T-helper 22 cell (primary cell): ENCODE data around the gene HIGD1A.

Source experiments
- DNase-seq: peaks from one replicate; pipeline ENCODE4 v3.0.0-alpha.2; 2020; ENCODE audit warnings: low read depth

The HIGD1A gene

DNA sequence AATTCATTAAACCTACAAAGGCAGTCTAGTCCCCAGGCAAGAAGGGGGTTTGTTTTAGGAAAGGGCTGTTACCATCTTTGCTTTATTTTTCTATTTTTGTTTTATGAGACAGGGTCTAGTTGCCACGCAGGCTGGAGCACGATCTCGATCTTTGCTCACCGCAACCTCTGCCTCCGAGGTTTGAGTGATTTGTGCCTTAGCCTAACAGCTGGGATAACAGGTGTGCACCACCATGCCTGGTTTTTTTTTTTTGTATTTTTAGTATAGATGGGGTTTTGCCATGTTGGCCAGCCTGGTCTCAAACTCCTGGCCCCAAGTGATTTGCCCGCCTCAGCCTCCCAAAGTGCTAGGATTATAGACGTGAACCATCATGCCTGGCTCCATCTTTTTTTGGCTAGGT lies 4.9 kb downstream of the HIGD1A start:
- no peak for DNase-seq

DNA sequence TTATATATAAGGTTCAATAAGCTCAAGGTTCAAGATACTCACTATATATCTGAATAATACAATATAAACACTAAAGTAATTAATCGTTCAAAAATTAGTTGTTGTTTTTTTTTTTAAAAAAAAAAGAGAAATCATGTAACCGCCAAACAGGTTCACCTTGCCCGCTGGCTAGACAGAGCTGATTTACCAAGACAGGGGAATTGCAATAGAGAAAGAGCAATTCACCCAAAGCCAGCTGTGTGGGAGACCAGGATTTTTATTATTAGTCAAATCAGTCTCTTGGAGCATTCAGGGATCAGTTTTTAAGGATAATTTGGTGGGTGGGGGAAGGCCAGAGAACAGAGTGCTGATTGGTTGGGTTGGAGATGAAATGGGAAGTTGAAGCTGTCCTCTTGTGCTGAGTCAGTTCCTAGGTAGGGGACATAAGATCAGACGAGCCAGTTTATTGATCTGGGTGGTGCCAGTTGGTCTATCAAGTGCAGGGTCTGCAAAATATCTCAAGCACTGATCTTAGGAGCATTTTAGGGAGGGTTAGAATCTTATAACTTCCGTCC lies 7.9 kb downstream of the HIGD1A start:
- no peak for DNase-seq

DNA sequence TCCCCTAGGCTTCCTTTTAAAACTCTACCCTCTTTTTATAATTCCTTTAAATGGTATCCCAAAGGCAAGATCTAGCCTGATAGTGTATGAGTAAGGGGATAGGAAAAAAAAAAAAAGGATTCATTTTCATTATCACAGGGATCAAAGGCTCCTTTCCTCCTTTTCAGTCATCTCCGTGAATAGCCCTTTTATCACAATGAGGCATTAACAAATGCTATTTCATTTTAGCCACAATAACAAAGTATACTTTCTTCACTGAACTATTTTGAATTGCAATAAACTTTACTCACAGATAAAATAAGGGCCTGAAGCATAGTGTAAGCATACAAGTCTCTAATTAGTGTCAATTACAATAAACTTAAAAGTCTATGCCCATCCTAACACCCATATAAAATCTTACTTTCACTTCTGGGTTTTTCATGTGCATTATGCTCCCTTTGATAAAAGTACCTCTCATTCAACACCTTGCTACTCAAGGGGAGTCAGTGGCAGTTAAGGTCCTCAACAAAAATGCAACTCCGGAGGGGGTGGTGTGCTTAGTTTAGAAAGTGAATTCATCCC lies 8.6 kb downstream of the HIGD1A start:
- DNase-seq = no peak

DNA sequence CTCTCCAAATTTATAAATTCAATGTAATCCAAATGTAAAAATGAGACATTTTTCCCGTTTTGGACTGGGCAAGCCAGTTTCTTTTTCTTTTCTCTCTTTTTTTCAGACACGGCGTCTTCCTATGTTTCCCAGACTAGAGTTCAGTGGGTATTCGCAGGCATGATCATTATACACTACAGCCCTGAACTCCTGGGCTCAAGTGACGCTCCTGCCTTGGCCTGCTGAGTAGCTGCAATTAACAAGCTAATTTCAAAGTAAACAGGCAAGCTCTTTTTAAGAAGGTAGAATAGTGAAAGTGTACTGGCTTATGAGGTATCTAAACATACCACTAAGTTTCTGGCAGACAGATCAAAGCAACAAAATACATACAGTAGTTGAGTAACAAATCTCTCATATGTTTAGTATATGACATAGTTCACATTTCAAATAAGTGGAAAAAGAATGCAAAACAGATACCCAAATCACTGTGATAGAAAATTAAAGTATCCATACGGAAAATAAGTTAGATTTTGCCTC lies 13.5 kb downstream of the HIGD1A start:
- DNase-seq = no peak

DNA sequence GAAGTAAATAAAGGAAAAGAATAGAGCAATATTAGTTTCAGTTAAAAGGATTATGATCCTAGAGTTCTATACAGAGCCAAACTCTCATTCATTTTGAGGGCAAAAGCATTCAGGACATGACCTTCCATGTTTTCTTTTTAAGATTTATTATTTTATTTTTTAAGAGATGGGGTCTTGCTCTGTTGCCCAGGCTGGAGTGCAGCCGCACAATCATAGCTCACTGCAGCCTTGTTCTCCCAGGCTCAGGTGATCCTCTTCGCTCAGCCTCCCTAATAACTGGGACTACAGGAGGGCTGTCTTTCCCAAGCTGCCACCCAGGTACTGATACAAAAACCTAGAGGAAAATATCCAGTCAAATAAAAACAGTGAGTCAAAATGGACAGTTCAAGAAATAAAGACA lies 17.7 kb downstream of the HIGD1A start:
- no peak for DNase-seq

DNA sequence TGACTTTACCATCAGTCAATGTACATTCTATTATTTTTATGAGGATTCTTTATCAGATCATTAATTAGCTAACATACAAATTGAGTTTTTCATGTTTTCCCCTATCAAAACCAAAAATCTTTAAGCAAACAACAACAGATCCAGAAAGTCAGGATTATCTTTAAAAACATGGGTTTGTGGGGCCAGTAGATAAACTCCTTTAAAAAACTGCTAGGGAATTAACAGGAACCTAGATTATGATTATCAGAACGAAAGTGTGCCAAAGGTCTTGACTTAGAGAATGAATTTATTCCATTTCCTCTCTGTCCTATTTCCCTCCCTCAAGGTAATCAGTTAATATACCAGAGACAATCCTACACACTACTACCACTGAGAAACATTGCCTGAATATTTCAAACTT lies 18.1 kb downstream of the HIGD1A start:
- DNase-seq = no peak

DNA sequence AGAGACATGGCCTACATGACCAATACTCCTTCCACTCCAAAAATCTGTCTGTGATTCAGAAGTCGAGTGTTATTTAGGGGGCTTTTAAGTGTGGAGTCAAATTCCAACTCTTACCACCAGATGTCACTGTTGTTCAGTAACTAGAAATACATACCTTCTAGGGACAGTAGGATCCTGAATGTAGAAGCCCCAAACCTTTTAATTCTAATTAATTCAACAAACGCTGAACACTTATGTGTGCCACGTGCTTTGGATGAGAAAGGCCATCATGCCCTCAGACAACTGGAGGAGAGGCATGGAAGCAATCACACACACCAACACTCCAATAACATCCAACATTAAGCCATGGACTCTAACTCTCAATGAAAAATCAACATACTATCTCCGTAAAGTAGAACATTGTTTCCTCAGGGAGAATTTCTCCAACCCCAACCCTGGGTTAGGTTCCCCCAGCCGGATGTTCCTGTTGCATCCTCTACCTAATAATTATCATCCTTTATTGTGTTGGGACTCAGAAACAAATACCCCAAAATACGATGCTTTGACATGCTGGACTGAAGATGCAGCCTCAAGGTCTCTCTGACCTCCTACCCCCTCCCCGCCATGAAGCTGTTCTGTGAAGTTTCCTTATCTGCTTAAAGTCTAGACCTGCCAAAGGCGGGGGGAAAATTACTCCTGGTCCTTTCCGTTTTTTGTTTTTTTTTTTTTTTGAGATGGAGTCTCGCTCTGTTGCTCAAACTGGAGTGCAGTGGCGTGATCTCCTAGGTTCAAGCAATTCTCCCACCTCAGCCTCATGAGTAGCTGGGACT lies 23.2 kb downstream of the HIGD1A start:
- DNase-seq = no peak

DNA sequence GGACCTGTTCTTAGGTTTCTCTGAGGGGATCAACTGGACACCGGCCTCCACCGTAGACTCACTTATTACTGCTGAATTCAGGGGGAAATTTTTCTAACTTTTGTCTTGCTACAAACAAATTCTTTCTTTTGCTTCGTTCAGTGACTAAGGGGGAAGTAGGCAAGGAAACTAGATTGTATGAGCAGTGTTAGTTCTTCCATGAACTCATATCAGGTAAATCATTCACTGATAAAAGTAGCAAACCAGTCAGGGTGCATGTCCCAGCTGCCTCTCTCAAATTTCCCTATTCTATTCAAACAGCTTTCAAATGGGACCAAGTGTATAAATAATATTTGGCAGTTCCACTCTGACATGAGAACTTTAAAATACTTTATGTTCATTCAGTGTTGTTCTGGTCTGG lies 23.9 kb downstream of the HIGD1A start:
- DNase-seq = no peak

DNA sequence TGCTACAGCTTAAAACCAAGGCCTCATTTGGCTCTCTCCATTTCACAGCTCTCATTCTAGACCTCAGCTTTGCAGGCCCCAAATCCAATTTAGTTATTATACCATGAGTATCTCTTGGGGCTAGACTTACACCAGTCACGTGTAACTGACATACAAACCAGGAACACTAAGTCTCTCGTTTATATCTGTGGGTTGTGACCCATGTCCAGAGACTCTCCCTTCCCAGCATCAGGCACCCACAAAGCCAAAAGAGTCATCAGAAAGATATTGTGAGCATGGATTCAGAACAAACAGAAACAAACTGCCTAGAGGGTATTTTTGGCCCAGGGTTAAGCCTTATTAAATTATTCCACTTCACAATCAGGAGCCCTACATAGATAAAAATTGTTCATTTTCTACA lies 25.6 kb downstream of the HIGD1A start:
- DNase-seq = no peak

DNA sequence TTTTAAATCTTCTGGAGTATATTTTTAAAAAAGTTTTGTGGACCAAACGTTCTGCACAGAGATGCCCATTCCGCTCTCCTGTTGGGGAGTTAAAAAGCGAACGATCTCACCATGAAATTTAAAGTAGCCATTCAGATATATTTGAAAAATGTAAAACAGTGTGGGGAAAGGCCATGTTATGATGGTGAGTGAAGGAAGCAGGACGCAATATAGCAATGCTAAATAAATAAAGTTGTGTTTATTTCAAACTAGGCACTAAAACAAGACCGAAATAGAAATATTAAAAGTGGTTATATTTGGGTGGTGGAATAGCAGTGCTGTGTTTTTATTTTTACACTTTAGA lies 30.9 kb downstream of the HIGD1A start:
- no peak for DNase-seq

DNA sequence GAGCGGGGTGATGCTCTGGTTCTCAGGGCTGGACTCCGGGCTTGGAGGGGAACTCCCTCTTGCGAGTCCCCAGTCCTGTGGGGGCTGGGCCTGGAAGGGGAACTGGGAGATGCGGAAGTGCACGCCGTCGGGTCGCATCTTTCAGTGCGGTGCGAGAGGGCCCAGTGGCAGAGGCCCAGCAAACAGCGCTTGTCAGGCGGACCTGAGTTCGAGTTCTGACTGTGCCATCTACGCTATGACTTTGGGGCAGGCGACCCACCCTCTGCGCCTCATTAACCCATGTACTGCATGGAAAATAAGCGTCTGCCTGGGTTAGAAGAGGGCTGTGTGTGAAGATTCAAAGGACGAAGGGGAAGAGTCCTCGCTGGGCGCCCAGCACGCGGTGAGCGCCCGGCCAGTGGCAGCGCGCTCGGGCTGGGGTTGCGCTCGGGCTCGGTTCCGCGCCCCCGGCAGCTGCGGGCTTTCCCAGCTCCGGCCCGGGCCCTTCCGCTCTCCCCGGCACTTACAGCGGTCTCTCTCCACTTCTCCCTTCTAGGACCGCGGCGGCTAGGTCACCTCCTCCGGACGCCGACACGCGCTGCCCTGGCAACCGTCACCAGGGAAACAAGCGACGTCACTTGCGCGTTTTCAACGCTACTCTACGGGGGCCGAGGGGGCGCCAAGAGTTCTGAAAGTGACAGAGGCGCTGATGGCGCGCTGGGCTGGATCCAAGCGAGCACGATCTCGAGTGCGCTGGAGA lies 31.5 kb downstream of the HIGD1A start, which contains the start of gene CCDC13:
TSS of gene CCDC13 (minus strand) at position 584 of the 739 bp plus-strand sequence. CDS start 14,908 bp downstream, outside the sequence.
- peak; percentile 61 for DNase-seq

DNA sequence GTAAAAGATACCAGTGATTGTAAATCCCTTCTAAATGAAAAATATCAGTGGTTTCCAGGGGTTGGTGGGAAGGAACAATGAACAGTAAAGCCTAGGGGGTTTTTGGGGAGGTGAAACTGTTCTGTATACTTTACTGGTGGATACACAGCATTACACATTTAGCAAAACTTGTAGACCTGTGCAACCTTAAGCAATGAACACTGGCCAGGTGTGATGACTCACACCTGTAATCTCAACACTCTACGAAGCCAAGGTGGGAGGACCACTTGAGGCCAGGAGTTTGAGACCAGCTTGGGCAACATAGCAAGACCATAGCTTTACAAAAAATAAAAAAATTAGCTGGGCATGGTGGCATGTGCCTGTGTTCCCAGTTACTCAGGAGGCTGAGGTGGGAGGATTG lies 33.0 kb downstream of the HIGD1A start:
- DNase-seq = no peak

DNA sequence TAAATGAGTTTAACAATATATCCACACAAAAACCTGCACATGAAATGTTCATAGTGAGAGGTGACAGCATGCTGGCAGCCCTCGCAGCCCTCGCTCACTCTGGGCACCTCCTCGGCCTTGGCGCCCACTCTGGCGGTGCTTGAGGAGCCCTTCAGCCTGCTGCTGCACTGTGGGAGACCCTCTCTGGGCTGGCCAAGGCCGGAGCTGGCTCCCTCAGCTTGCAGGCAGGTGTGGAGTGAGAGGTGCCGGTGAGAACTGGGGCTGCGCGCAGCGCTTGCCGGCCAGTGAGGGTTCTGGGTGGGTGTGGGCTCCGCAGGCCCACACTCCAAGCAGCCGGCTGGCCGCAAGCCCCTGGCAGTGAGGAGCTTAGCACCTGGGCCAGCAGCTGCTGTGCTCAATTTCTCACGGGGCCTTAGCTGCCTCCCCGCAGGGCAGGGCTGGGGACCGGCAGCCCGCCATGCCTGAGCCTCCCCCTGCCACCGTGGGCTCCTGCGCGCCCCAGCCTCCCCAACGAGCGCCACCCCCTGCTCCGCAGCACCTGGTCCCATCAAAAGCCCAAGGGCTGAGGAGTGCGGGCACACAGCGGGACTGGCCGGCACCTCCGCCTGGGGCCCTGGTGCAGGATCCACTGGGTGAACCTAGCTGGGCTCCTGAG lies 34.7 kb downstream of the HIGD1A start:
- DNase-seq = no peak

DNA sequence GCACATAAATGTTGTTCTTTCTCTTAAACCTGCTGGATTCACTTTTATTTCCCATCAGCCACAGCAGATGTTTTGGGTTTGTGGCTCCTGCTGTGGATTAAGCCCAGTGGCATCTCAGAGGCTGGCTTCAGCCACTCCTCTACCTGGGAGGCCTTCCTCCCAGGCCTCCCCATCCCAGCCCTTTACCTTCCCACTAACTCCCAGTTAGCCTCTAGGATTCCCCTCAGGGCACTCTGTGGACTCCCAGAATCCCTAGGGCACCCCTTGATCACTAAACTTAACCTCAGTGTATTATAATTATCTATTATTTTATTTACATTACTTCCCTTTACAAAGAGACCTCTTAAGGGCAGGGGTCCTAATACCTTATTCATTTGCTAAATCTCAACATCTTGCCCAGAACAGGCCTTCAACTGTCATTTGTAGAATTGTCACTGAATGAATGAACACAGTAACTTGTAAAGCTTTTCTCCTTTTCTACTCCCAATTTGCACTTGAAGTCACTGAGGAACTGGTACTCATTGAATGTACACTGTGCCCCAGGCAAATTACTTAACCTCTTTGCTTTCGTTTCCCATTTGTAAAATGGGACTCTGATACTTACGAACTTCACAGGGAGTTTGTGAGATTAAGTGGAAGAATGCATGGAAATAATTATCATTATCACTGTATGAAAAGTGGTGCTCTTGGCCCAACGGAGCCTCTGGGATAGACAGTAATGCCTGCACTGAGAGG lies 39.6 kb downstream of the HIGD1A start:
- DNase-seq = no peak

DNA sequence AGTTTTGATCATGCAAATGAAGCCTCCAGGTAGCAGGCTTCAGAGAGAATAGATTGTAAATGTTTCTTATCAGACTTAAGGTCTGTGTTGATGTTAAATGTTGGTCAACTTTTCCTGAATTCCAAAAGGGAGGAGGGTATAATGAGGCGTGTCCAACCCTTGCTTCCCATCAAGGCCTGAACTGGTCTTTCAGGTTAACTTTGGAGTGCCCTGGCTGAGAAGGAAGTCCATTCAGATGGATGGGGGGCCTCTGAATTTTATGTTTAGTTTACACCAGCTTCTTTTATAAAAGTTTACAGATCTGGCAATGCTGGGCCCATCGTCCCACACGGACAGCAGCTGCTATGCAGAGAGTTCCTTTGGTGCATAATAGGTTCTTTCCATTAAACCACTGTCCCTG lies 40.2 kb downstream of the HIGD1A start:
- DNase-seq = no peak

DNA sequence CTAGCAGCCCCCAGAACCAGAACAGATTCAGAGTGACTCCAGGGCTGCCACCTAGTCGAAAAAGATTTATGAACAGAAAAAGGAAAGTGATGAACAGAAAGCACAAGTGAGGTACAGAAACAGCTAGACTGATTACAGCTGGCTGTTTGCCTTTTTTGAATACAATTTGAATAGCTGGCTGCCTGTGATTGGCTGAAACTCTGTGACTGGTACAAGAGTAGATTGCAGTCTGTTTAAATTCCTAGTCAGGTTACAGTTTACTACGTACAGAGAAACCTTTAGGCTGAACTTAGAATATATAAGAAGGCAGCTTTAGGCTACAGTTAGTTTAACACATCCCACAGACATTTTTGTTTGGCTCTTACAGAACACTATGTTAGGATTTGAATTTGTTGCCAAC lies 41.3 kb downstream of the HIGD1A start:
- no peak for DNase-seq

DNA sequence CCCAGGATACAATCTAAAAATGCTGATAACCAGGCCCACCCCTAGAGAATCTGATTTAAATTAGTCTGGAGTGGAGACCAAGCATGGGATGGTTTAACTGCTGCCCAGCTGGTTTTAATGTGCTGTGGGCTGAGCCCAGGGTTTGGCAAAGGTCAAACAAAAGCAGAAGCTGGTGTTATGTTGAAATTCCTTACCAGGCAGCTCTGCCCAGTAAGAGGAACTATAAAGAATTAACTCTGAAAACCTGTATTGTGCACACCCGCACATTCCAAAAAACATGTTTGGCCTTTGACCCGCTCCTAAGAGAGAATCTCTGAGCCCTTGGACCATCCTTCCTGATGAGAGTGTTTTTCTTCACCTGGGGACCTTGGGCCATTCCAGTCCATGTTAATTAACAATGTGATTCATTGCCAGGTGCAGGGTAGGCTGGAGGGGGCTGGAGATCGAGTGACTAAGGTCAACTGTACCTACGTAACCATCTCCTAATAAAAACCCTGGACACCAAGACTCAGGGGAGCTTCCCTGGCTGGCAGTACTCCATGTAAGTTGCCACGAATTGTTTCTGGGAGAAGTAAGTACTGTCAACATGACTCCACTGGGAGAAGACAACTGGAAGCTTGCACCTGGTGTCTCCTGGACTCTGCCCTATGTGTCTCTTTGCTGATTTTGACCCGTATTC lies 42.1 kb downstream of the HIGD1A start:
- DNase-seq = no peak

DNA sequence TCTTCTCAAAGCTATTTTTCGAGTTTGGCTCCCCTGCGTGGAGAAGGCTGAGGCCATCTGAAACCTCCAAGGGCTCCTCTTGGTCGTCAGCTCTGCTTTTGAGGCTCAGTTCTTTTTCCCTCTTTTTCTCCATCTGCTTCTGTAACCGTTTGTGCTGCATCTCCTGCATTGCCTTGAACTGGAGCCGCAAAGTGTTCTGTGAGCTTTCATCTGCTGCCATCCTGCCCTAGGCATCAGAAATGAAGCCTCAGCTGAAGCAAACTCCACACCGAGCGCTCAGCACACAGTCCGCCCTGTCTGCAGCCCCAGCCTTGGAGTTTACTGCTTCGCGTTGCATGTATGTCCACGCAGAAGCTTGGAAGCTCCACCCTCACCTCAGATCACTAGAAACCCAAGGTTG lies 46.2 kb downstream of the HIGD1A start:
- DNase-seq = no peak

DNA sequence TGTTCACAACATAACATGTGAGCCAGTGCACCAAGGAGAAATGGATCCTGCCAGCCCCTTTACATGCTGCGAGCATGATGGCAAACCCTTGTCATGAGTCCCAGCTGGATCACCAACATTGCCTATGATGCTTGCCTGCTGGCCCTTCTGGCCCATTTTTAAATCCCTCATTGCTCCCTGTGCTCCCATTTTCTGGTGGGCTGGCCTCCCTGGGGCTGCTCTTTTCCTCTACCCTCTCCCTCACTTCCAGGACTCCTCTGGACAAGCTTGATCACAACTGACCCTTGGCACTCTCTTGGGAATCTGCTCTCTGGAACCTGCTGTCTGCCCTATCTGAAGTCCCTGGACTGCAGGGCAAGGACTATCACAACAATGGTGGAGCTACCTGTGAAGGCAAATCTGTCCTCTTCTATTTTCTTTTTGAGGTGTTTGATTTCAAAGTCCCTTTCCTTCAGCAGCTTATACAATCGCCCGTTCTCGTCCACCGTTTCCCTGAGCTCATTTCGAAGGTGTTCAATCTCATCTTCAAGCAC lies 47.5 kb downstream of the HIGD1A start:
- no peak for DNase-seq

DNA sequence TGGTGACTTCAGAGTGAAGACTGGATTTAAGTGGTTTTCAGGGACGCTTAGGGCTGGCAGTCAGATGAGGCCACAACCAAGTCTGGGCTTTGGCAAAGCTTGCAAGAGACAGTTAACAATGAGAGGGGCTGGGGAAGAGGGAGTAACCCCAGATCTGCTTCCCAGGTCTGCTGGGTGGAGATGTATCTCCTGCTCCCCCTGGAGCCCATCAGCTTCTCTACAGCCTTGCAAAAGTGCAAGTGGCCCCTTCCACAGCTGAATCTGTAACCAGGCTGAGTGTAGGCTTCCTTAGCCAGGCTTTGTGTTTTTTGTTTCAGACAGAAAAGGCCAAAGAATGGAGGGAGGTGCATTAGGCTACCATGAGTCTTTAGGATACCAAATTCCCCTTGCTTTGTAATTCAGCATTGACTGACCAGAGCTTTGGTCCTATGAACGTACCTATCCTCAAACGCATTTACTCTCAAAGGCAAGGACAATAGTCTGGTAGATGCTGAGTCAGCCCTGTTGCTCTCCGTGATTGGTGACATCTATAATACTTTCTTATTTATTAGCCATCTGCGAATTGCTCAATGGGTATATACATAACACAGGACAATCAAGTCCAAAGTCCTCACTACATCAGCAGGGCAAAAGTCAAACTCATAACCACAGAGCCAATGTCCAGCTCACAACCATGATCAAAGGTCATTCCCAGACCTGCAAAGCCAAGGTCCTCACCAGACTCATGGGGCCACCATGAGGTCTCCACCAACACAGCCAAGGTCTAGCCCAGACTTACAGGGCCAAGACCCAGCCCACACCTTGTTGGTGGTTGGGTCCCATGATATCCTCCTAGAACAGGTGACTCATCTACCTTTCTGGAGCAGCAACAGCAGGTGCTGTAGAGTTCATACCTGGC lies 48.4 kb downstream of the HIGD1A start:
- no peak for DNase-seq
